HepG2 (cell line): Measurements from ENCODE around the gene APC2. TPM values are rescaled to one million over a fixed set of nuclear protein-coding genes. Genes with fewer than 3 reads are reported as not detected.

ENCODE experiments used
- ADNP ChIP-seq: sonication (generic); formaldehyde crosslinking; IDR thresholded peaks from 2 replicates; pipeline ENCODE4 v1.4.0; 2020; ENCODE audit warnings: missing genetic modification reagents
- CAMTA2 ChIP-seq: sonication (generic); formaldehyde crosslinking; IDR thresholded peaks from 2 replicates; pipeline ENCODE4 v1.4.0; 2020; ENCODE audit warnings: mild to moderate bottlenecking, missing genetic modification reagents, borderline replicate concordance
- CENPT ChIP-seq: sonication (generic); formaldehyde crosslinking; IDR thresholded peaks from 2 replicates; pipeline ENCODE4 v1.8.0; 2022; ENCODE audit warnings: low read depth, mild to moderate bottlenecking, moderate library complexity, missing genetic modification reagents
- DBP ChIP-seq: sonication (generic); formaldehyde crosslinking; IDR thresholded peaks from 2 replicates; pipeline ENCODE4 v1.4.0; 2020; ENCODE audit warnings: missing genetic modification reagents; ENCODE audit errors: not compliant biosample characterization
- DNMT3B ChIP-seq: conservative IDR thresholded peaks from 2 replicates; pipeline ENCODE4 v1.6.1; 2016; ENCODE audit warnings: missing biosample characterization, control low read depth
- GPN1 ChIP-seq: sonication (generic); formaldehyde crosslinking; IDR thresholded peaks from 2 replicates; pipeline ENCODE4 v1.5.1; 2020; ENCODE audit warnings: missing genetic modification reagents, borderline replicate concordance
- IKZF4 ChIP-seq: sonication (generic); formaldehyde crosslinking; IDR thresholded peaks from 2 replicates; pipeline ENCODE4 v1.5.1; 2020; ENCODE audit warnings: borderline replicate concordance, mild to moderate bottlenecking, low read depth, missing genetic modification reagents; ENCODE audit errors: not compliant biosample characterization
- MYPOP ChIP-seq: sonication (generic); formaldehyde crosslinking; IDR thresholded peaks from 2 replicates; pipeline ENCODE4 v1.8.1; 2023; ENCODE audit warnings: mild to moderate bottlenecking, moderate library complexity, missing genetic modification reagents
- NONO ChIP-seq, 2 experiments: fragments of 450-650 bp in 1 of 2; sonication (generic) in 1 of 2; formaldehyde crosslinking in 1 of 2; IDR thresholded peaks in 1 of 2; conservative IDR thresholded peaks in 1 of 2; 2 replicates each; pipeline versions ENCODE4 v1.6.1 to v1.8.0; 2017 to 2022; ENCODE audit warnings: mild to moderate bottlenecking in 1 of 2, missing genetic modification reagents in 1 of 2, moderate library complexity in 1 of 2
- NR2F6 ChIP-seq, 2 experiments: IDR thresholded peaks; 2 replicates each; pipeline ENCODE4 v1.6.1; 2016; ENCODE audit warnings: antibody characterized with exemption in 1 of 2, mild to moderate bottlenecking in 1 of 2
- REST ChIP-seq, 2 experiments: IDR thresholded peaks; 2 replicates each; pipeline ENCODE4 v1.6.1; 2011 to 2012; ENCODE audit warnings: low read length in 2 of 2, borderline replicate concordance in 1 of 2, low read depth in 1 of 2, mild to moderate bottlenecking in 1 of 2, moderate library complexity in 1 of 2
- SP5 ChIP-seq: IDR thresholded peaks from 2 replicates; pipeline ENCODE4 v1.6.1; 2016; ENCODE audit warnings: low read depth, borderline replicate concordance
- XBP1 ChIP-seq: sonication (generic); formaldehyde crosslinking; IDR thresholded peaks from 2 replicates; pipeline ENCODE4 v1.5.0; 2020; ENCODE audit warnings: missing genetic modification reagents
- ZFP36 ChIP-seq: fragments of 150-350 bp; IDR thresholded peaks from 2 replicates; pipeline ENCODE4 v1.6.1; 2018; ENCODE audit warnings: borderline replicate concordance, low read length, low read depth; ENCODE audit not compliant: partially characterized antibody
- ZIK1 ChIP-seq: sonication (generic); formaldehyde crosslinking; IDR thresholded peaks from 2 replicates; pipeline ENCODE4 v1.5.0; 2020; ENCODE audit warnings: mild to moderate bottlenecking, low read depth, missing genetic modification reagents, borderline replicate concordance
- ZNF20 ChIP-seq: sonication (generic); formaldehyde crosslinking; IDR thresholded peaks from 2 replicates; pipeline ENCODE4 v1.4.0; 2020; ENCODE audit warnings: mild to moderate bottlenecking, moderate library complexity, missing genetic modification reagents
- ZNF446 ChIP-seq: sonication (generic); formaldehyde crosslinking; IDR thresholded peaks from 2 replicates; pipeline ENCODE4 v1.5.0; 2020; ENCODE audit warnings: mild to moderate bottlenecking, missing genetic modification reagents
- ZNF549 ChIP-seq: sonication (generic); formaldehyde crosslinking; IDR thresholded peaks from 2 replicates; pipeline ENCODE4 v1.5.0; 2020; ENCODE audit warnings: missing genetic modification reagents
- ZNF557 ChIP-seq: sonication (generic); formaldehyde crosslinking; IDR thresholded peaks from 2 replicates; pipeline ENCODE4 v1.4.0; 2020; ENCODE audit warnings: missing genetic modification reagents
- ZNF7 ChIP-seq: IDR thresholded peaks from 2 replicates; pipeline ENCODE4 v1.6.1; 2016; ENCODE audit warnings: missing biosample characterization, missing genetic modification reagents
- ZNF737 ChIP-seq: sonication (generic); formaldehyde crosslinking; IDR thresholded peaks from 2 replicates; pipeline ENCODE4 v1.5.0; 2020; ENCODE audit warnings: missing genetic modification reagents, mild to moderate bottlenecking, borderline replicate concordance
- ZNF768 ChIP-seq: sonication (generic); formaldehyde crosslinking; IDR thresholded peaks from 2 replicates; pipeline ENCODE4 v1.4.0; 2020; ENCODE audit warnings: missing genetic modification reagents
- polyA plus RNA-seq, 8 experiments: library from polyadenylated mRNA; depleted of rRNA in 3 of 8; stranded (reverse) in 7 of 8; unstranded in 1 of 8; fragments of >200 nt; fragmentation: Illumina TruSeq in 4 of 8; extraction: Trizol in 4 of 8; gene quantifications; 2 replicates each; pipeline versions ENCODE4 v1.2.1 to v1.2.3, GENCODE V29; 2011 to 2016; ENCODE audit warnings: low read depth in 4 of 8, missing spikeins in 1 of 8, mixed read lengths in 1 of 8; ENCODE audit not compliant: insufficient read depth in 1 of 8
- total RNA-seq, 5 experiments: library from RNA; depleted of rRNA; stranded (reverse); fragments of >200 nt; fragmentation: Illumina TruSeq; extraction: Trizol; gene quantifications; 2 replicates each; pipeline ENCODE4 v1.2.3, GENCODE V29; 2016; ENCODE audit warnings: low read depth in 1 of 5

APC2 gene
- total and polyA plus RNA-seq, 2 of the 13 experiments (the other 11 are each of a cell fraction or from before 2014, with no cell fraction given): 0.08 to 0.22 TPM

GRCh38 chr19:1490311-1491113 is 40.6 kb downstream of the APC2 start, which contains the start of gene PCSK4 (continued):
- no peak for TF ChIP-seq ZNF768 (CRISPR knock-in tag)
- TF ChIP-seq IKZF4: no peak
- no peak for TF ChIP-seq DBP (CRISPR knock-in tag)
- no peak for TF ChIP-seq NR2F6 (IDR thresholded peaks at IDR 0.05)
- no peak; the same call in 1 of the 2 replicates for TF ChIP-seq NR2F6 (CRISPR knock-in tag; IDR thresholded peaks at IDR 0.05)
- TF ChIP-seq ZNF446 (CRISPR knock-in tag): no peak
- TF ChIP-seq CENPT (CRISPR knock-in tag): no peak
- TF ChIP-seq ZIK1: no peak
- TF ChIP-seq ZNF557 (CRISPR knock-in tag): no peak
- TF ChIP-seq ZNF737 (CRISPR knock-in tag): no peak
- no peak for TF ChIP-seq ZNF549 (CRISPR knock-in tag)
- no peak for TF ChIP-seq ZNF7 (CRISPR knock-in tag)
- TF ChIP-seq CAMTA2: no peak
- TF ChIP-seq ZFP36: no peak
- TF ChIP-seq ADNP: no peak
- peak; percentile 95 for TF ChIP-seq MYPOP
- TF ChIP-seq ZNF20: no peak
- TF ChIP-seq GPN1 (CRISPR knock-in tag): no peak
- no peak for TF ChIP-seq REST (IDR thresholded peaks at IDR 0.05; ENCODE audit: borderline replicate concordance in 1 of 2, low read depth in 1 of 2, low read length in 2 of 2)
- no peak for TF ChIP-seq XBP1
- no peak for TF ChIP-seq DNMT3B (CRISPR knock-in tag)
- TF ChIP-seq NONO (IDR thresholded peaks at IDR 0.05): no peak
- TF ChIP-seq NONO (CRISPR knock-in tag; conservative IDR thresholded peaks at IDR 0.05): no peak
- peak; percentile 48 for TF ChIP-seq SP5 (CRISPR knock-in tag)
